HCT116 (cell line): ENCODE results near the gene FMN1. TPM values are rescaled to one million over a fixed set of nuclear protein-coding genes. Genes with fewer than 3 reads are reported as not detected.
A peak's percentile ranks its signal among the peaks of the same experiment; 100 is the strongest.

Experiments used
- ATAC-seq: fragments of 200-7000 bp; cut with Tn5 transposase; 2 replicates; pipeline ENCODE4 v1.9.1; 2020; ENCODE audit warnings: mild to moderate bottlenecking, moderate library complexity
- BruUV-seq: library from RNA; stranded (reverse); fragments of 400-500 nt; replicated peaks from 2 replicates; lab custom pipeline; 2021; lab: Mats Ljungman, UMichigan
- CTCF ChIA-PET: fragments of 300-600 bp; sonication (Branson Sonifier 250); formaldehyde crosslinking; loops from one replicate; lab custom pipeline; 2021; ENCODE audit warnings: antibody characterized with exemption; lab: Charles Lee
- POLR2A ChIA-PET: fragments of 300-600, 350-600 bp; sonication (Branson Sonifier 250); formaldehyde crosslinking; loops from one replicate; lab custom pipeline; 2021; ENCODE audit warnings: antibody characterized with exemption; lab: Charles Lee
- RAD21 ChIA-PET, 2 experiments: fragments of 300-600 bp; sonication (Branson Sonifier 250); formaldehyde crosslinking; loops; one replicate each; lab custom pipeline; 2023; ENCODE audit warnings: low total read pairs in 2 of 2; ENCODE audit not compliant: uncharacterized antibody in 2 of 2, unreplicated experiment in 2 of 2, low non-redundant PET in 1 of 2; lab: Charles Lee
- DNase-seq: peaks from one replicate; pipeline ENCODE4 v3.0.0-alpha.2; 2010; ENCODE audit warnings: low read depth, low spot score
- H2AFZ ChIP-seq: fragments of 200-600 bp; shearing (Covaris generic), sonication (generic); 2 replicates; pipeline ENCODE4 v1.6.1; 2017; ENCODE audit warnings: low read depth, mixed run types, mixed read lengths, antibody characterized with exemption, low read length; ENCODE audit not compliant: poor library complexity, severe bottlenecking
- H3K27ac ChIP-seq: 2 replicates; pipeline ENCODE4 v1.5.1; 2012; ENCODE audit warnings: low read depth, low read length
- H3K27me3 ChIP-seq: fragments of 200-600 bp; sonication (generic); 2 replicates; pipeline ENCODE4 v1.6.1; 2016; ENCODE audit warnings: mixed run types, low read length, mixed read lengths; ENCODE audit not compliant: insufficient read depth
- H3K36me3 ChIP-seq, 2 experiments: fragments of 200-500 bp in 1 of 2; fragments of 200-600 bp in 1 of 2; sonication (Bioruptor generic) in 1 of 2; sonication (generic) in 1 of 2; 2 replicates each; pipeline versions ENCODE4 v1.5.1 to v1.6.1; 2014 to 2016; ENCODE audit warnings: low read length in 2 of 2, inconsistent platforms in 1 of 2, mixed read lengths in 1 of 2, mixed run types in 1 of 2; ENCODE audit not compliant: insufficient read depth in 2 of 2, control insufficient read depth in 1 of 2
- H3K4me1 ChIP-seq, 2 experiments: fragments of 200-600 bp in 1 of 2; sonication (generic) in 1 of 2; 2 replicates each; pipeline versions ENCODE4 v1.5.1 to v1.6.1; 2012 to 2017; ENCODE audit warnings: low read length in 2 of 2, inconsistent platforms in 1 of 2, mild to moderate bottlenecking in 1 of 2, mixed read lengths in 1 of 2, mixed run types in 1 of 2, moderate library complexity in 1 of 2; ENCODE audit not compliant: insufficient read depth in 2 of 2, control insufficient read depth in 1 of 2
- H3K4me2 ChIP-seq: fragments of 200-600 bp; sonication (generic); 2 replicates; pipeline ENCODE4 v1.6.1; 2017; ENCODE audit warnings: mixed run types, low read length, mixed read lengths
- H3K4me3 ChIP-seq, 2 experiments: fragments of 200-600 bp in 1 of 2; sonication (generic) in 1 of 2; replicated peaks in 1 of 2; 2 replicates each; pipeline ENCODE4 v1.5.1; 2011 to 2016; ENCODE audit warnings: low read length in 2 of 2, control low read depth in 1 of 2, low read depth in 1 of 2, mild to moderate bottlenecking in 1 of 2, mixed read lengths in 1 of 2, mixed run types in 1 of 2
- H3K79me2 ChIP-seq: fragments of 200-600 bp; sonication (generic); 2 replicates; pipeline ENCODE4 v1.6.1; 2017; ENCODE audit warnings: mild to moderate bottlenecking, mixed run types, low read length, moderate library complexity, mixed read lengths; ENCODE audit not compliant: insufficient read depth
- H3K9ac ChIP-seq: fragments of 200-600 bp; sonication (generic); 2 replicates; pipeline ENCODE4 v1.6.1; 2016; ENCODE audit warnings: low read length, mixed read lengths
- H3K9me2 ChIP-seq: fragments of 200-600 bp; sonication (generic), shearing (Covaris generic); 2 replicates; pipeline ENCODE4 v1.6.1; 2017; ENCODE audit warnings: mixed run types, mild to moderate bottlenecking, moderate library complexity; ENCODE audit not compliant: insufficient read depth
- H3K9me3 ChIP-seq, 2 experiments: fragments of 200-500 bp in 1 of 2; fragments of 200-600 bp in 1 of 2; sonication (Bioruptor generic) in 1 of 2; sonication (generic) in 1 of 2; 2 replicates each; pipeline ENCODE4 v1.6.1; 2014 to 2017; ENCODE audit warnings: low read length in 2 of 2, mixed read lengths in 2 of 2, inconsistent platforms in 1 of 2, low read depth in 1 of 2, mild to moderate bottlenecking in 1 of 2, mixed run types in 1 of 2, moderate library complexity in 1 of 2; ENCODE audit not compliant: control insufficient read depth in 1 of 2, insufficient read depth in 1 of 2
- H4K20me1 ChIP-seq: fragments of 200-600 bp; sonication (generic), shearing (Covaris generic); 2 replicates; pipeline ENCODE4 v1.6.1; 2017; ENCODE audit warnings: mixed run types, mild to moderate bottlenecking, moderate library complexity; ENCODE audit not compliant: insufficient read depth
- EGR1 ChIP-seq: IDR thresholded peaks from 2 replicates; pipeline ENCODE4 v1.6.1; 2012; ENCODE audit warnings: low read depth
- RAD21 ChIP-seq: IDR thresholded peaks from 2 replicates; pipeline ENCODE4 v1.6.1; 2012; ENCODE audit warnings: low read depth, mild to moderate bottlenecking
- intact Hi-C: fragments of 100-400 bp; cut with micrococcal nuclease; formaldehyde crosslinking; loops from 2 replicates; pipeline ENCODE4 v1.10.0; 2022
- total RNA-seq: library from RNA; stranded (reverse); gene quantifications from one replicate; pipeline ENCODE4 v1.2.1, GENCODE V29; 2021; ENCODE audit not compliant: unreplicated experiment
- TF ChIP-seq, protein P1 (sequence below): IDR thresholded peaks from 2 replicates; pipeline ENCODE4 v1.6.1; 2012
- TF ChIP-seq, protein P2 (sequence below), 3 experiments: fragments of 200-600 bp in 1 of 3; sonication (generic) in 1 of 3; IDR thresholded peaks in 2 of 3; conservative IDR thresholded peaks in 1 of 3; 2 replicates each; pipeline ENCODE4 v1.5.1; 2012 to 2017; ENCODE audit warnings: low read depth in 2 of 3, low read length in 2 of 3, antibody characterized with exemption in 1 of 3, borderline replicate concordance in 1 of 3, control low read depth in 1 of 3, mild to moderate bottlenecking in 1 of 3, mixed read lengths in 1 of 3, mixed run types in 1 of 3, moderate library complexity in 1 of 3; ENCODE audit not compliant: insufficient read depth in 1 of 3

Gene FMN1
- total RNA-seq, 1 experiment from 2014 or later, result 0.39 TPM

DNA sequence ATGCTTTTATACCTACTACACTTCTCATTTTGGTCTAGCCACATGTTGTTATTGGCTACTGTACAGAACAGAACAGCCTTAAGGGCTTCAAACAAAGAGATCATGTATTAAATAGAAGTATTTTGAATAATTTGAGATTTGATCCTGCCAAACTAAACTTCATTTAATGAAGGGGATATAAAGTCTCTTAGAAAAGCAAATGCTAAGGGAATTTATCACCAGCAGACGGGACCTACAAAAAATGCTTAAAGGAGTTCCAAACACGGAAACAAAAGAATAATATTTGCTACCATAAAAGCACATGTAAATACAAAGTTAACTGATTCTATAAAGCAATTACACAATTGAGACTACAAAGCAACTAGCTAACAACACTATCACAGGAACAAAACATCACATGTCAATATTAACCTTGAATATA, 23.6 kb upstream of the FMN1 start:
- no peak overlapping the region for H3K4me3 ChIP-seq
- no peak overlapping the region for H3K9ac ChIP-seq
- H4K20me1 ChIP-seq, result no peaks in the 10 kb centered on the region
- H3K9me3 ChIP-seq, result no peaks in the 10 kb centered on the region
- no peaks in the 10 kb centered on the region for H3K36me3 ChIP-seq
- no peak for DNase-seq
- H3K9me2 ChIP-seq, result no peaks in the 10 kb centered on the region
- no peak overlapping the region for H3K27ac ChIP-seq
- H2AFZ ChIP-seq, result no peak overlapping the region
- H3K4me1 ChIP-seq, result peaks cover 0 to 6% of the 10 kb centered on the region in 2 experiments; a peak in 2 of 4 replicates
- no peaks in the 10 kb centered on the region for H3K79me2 ChIP-seq
- no peak for ATAC-seq
- no TSS peak for BruUV-seq
- ChIA-PET CTCF (interaction anchor here (0.8 to 1.3 kb wide), 2 partner anchors 61 to 482 kb away, joined by 3 to 4 read pairs; no protein-coding TSS in a partner anchor), RAD21 (no interaction called here), POLR2A (no interaction called here)
- TF ChIP-seq, protein P1, sequence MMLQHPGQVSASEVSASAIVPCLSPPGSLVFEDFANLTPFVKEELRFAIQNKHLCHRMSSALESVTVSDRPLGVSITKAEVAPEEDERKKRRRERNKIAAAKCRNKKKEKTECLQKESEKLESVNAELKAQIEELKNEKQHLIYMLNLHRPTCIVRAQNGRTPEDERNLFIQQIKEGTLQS, result no peak
- intact Hi-C loops, result no loop called here
- H3K4me2 ChIP-seq, result no peak overlapping the region
- H3K27me3 ChIP-seq, result no peaks in the 10 kb centered on the region

DNA sequence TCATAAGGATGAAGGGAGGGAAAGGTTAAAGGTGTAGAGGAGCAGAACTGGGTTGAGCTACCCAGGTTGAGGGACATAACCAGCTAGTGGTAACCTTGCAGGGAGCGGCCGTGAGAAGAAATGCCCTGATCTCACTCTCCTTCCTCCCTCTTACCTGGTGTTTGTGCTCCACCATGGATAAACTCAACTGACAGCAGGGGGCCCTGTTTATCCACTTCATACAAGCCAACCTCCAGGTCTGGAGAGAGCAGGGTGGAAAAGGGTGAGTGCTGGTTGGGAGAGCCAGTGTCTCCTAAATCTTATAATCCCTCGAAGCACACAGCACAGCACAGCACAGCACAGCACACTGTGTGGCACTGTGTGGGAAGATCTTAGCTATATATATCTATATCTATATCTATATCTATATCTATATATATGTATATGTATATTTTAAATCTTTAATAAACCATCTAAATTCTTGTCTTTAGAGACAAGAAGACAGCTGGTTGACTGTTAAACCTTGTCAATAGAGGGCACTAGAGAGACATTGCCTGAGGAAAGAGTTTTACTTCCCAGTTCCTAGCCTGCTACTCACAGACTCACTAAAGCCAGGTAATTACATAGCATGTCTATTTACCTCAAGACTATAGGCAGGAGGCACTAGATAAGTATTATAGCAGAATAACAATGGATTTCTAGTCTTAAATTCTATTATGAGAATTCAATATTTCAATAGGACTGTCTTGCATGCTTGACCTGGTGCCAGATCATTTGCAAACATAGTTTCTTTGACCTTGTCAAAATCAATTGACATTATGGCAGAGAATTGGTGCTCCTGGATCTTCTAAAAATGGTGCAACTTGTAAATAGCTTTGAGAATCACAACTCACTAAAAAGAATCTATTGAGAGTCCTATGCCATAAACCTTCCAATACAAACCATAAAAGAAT, 21.7 kb upstream of the FMN1 start:
- Histone ChIP-seq H3K4me2 (no peak overlapping the region), H3K36me3 (no peaks in the 10 kb centered on the region), H3K9me2 (no peaks in the 10 kb centered on the region), H3K27ac (no peak overlapping the region), H4K20me1 (no peaks in the 10 kb centered on the region), H3K27me3 (no peaks in the 10 kb centered on the region), H3K79me2 (no peaks in the 10 kb centered on the region), H3K4me3 (no peak overlapping the region), H3K9me3 (no peaks in the 10 kb centered on the region), H3K4me1 (peaks cover 0 to 6% of the 10 kb centered on the region in 2 experiments; a peak in 2 of 4 replicates), H3K9ac (no peak overlapping the region), H2AFZ (peak overlapping the region; percentile 29)
- no TSS peak for BruUV-seq
- ChIA-PET RAD21 (interaction anchor here in 1 of 2 experiments (0.6 kb wide), 1 partner anchor 10 kb away, joined by 3 read pairs; no protein-coding TSS in a partner anchor), CTCF (interaction anchor here (0.6 to 2.6 kb wide), 11 partner anchors 9 to 514 kb away, joined by 3 to 14 read pairs (median 5); no protein-coding TSS in a partner anchor), POLR2A (interaction anchor here (1.3 kb wide), 1 partner anchor 15 kb away, joined by 4 read pairs; no protein-coding TSS in a partner anchor)
- TF ChIP-seq EGR1, result no peak
- peak; percentile 34 for TF ChIP-seq RAD21
- TF ChIP-seq, protein P2, sequence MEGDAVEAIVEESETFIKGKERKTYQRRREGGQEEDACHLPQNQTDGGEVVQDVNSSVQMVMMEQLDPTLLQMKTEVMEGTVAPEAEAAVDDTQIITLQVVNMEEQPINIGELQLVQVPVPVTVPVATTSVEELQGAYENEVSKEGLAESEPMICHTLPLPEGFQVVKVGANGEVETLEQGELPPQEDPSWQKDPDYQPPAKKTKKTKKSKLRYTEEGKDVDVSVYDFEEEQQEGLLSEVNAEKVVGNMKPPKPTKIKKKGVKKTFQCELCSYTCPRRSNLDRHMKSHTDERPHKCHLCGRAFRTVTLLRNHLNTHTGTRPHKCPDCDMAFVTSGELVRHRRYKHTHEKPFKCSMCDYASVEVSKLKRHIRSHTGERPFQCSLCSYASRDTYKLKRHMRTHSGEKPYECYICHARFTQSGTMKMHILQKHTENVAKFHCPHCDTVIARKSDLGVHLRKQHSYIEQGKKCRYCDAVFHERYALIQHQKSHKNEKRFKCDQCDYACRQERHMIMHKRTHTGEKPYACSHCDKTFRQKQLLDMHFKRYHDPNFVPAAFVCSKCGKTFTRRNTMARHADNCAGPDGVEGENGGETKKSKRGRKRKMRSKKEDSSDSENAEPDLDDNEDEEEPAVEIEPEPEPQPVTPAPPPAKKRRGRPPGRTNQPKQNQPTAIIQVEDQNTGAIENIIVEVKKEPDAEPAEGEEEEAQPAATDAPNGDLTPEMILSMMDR (IDR thresholded peaks at IDR 0.05 in 2 of 3, conservative IDR thresholded peaks at IDR 0.05 in 1 of 3; ENCODE audit: borderline replicate concordance in 1 of 3, insufficient read depth in 1 of 3, low read depth in 2 of 3, low read length in 2 of 3), result peak; percentile 33 to 74 (median 56); a peak in 5 of 6 replicates
- DNase-seq, result no peak
- ATAC-seq, result peak; percentile 86
- intact Hi-C loops, result no loop called here
